ENCODE results near the gene OR2M4.

Gene OR2M4

GRCh38 chr1:248277876-248278275, 46.7 kb downstream of the OR2M4 start, which contains the start of gene OR2T33:
OR2T33 (minus strand) TSS chr1:248277976; CDS start chr1:248273814, 4,162 bp downstream.
- TF ChIP-seq, protein P1, sequence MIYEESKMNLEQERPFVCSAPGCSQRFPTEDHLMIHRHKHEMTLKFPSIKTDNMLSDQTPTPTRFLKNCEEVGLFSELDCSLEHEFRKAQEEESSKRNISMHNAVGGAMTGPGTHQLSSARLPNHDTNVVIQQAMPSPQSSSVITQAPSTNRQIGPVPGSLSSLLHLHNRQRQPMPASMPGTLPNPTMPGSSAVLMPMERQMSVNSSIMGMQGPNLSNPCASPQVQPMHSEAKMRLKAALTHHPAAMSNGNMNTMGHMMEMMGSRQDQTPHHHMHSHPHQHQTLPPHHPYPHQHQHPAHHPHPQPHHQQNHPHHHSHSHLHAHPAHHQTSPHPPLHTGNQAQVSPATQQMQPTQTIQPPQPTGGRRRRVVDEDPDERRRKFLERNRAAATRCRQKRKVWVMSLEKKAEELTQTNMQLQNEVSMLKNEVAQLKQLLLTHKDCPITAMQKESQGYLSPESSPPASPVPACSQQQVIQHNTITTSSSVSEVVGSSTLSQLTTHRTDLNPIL (CRISPR knock-in tag; IDR thresholded peaks at IDR 0.05; ENCODE audit: low read depth), result no peak
- TF ChIP-seq CSDC2 (CRISPR knock-in tag; IDR thresholded peaks at IDR 0.05) (no peak), RARB (CRISPR knock-in tag; IDR thresholded peaks at IDR 0.05) (no peak), PPARA (CRISPR knock-in tag; IDR thresholded peaks at IDR 0.05; ENCODE audit: borderline replicate concordance) (no peak), POU6F1 (CRISPR knock-in tag; IDR thresholded peaks at IDR 0.05; ENCODE audit: borderline replicate concordance, low read depth) (no peak), ZC3H10 (CRISPR knock-in tag; IDR thresholded peaks at IDR 0.05) (no peak), ISL1 (CRISPR knock-in tag; IDR thresholded peaks at IDR 0.05) (no peak), ZFP30 (CRISPR knock-in tag; IDR thresholded peaks at IDR 0.05) (no peak), GLIS3 (CRISPR knock-in tag; IDR thresholded peaks at IDR 0.05) (no peak), ZFP3 (CRISPR knock-in tag; IDR thresholded peaks at IDR 0.05) (no peak), OSR1 (CRISPR knock-in tag; IDR thresholded peaks at IDR 0.05) (no peak), TCF4 (CRISPR knock-in tag; IDR thresholded peaks at IDR 0.05; ENCODE audit: borderline replicate concordance) (no peak), PATZ1 (CRISPR knock-in tag; IDR thresholded peaks at IDR 0.05; ENCODE audit: borderline replicate concordance) (no peak), TOX (CRISPR knock-in tag; IDR thresholded peaks at IDR 0.05; ENCODE audit: borderline replicate concordance) (no peak), ESRRG (CRISPR knock-in tag; IDR thresholded peaks at IDR 0.05) (no peak), ARNTL (CRISPR knock-in tag; IDR thresholded peaks at IDR 0.05; ENCODE audit: borderline replicate concordance, low read depth) (no peak), ZNF8 (CRISPR knock-in tag; IDR thresholded peaks at IDR 0.05) (no peak), ZNF70 (CRISPR knock-in tag; IDR thresholded peaks at IDR 0.05) (no peak), BACH2 (CRISPR knock-in tag; IDR thresholded peaks at IDR 0.05; ENCODE audit: borderline replicate concordance) (no peak)
- TF ChIP-seq, protein P2, sequence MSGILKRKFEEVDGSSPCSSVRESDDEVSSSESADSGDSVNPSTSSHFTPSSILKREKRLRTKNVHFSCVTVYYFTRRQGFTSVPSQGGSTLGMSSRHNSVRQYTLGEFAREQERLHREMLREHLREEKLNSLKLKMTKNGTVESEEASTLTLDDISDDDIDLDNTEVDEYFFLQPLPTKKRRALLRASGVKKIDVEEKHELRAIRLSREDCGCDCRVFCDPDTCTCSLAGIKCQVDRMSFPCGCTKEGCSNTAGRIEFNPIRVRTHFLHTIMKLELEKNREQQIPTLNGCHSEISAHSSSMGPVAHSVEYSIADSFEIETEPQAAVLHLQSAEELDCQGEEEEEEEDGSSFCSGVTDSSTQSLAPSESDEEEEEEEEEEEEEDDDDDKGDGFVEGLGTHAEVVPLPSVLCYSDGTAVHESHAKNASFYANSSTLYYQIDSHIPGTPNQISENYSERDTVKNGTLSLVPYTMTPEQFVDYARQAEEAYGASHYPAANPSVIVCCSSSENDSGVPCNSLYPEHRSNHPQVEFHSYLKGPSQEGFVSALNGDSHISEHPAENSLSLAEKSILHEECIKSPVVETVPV (CRISPR knock-in tag; IDR thresholded peaks at IDR 0.05), result no peak
- ATAC-seq, result no peak

- TF ChIP-seq ZNF565 (CRISPR knock-in tag; conservative IDR thresholded peaks at IDR 0.05; ENCODE audit: low read depth), result no peak
- TF ChIP-seq, protein P2 (CRISPR knock-in tag; IDR thresholded peaks at IDR 0.05), result no peak
- no peak for TF ChIP-seq CSDC2 (CRISPR knock-in tag; IDR thresholded peaks at IDR 0.05)
- no peak for TF ChIP-seq SNAI2 (CRISPR knock-in tag; IDR thresholded peaks at IDR 0.05)
- TF ChIP-seq ESRRG (CRISPR knock-in tag; IDR thresholded peaks at IDR 0.05), result no peak
- ATAC-seq, result no peak
Measured at GRCh38 chr1:248288391-248288790, 57.2 kb downstream of the OR2M4 start.
